ENCODE results near the gene BCL2L1.
A peak's percentile ranks its signal among the peaks of the same experiment; 100 is the strongest.

The BCL2L1 gene

DNA sequence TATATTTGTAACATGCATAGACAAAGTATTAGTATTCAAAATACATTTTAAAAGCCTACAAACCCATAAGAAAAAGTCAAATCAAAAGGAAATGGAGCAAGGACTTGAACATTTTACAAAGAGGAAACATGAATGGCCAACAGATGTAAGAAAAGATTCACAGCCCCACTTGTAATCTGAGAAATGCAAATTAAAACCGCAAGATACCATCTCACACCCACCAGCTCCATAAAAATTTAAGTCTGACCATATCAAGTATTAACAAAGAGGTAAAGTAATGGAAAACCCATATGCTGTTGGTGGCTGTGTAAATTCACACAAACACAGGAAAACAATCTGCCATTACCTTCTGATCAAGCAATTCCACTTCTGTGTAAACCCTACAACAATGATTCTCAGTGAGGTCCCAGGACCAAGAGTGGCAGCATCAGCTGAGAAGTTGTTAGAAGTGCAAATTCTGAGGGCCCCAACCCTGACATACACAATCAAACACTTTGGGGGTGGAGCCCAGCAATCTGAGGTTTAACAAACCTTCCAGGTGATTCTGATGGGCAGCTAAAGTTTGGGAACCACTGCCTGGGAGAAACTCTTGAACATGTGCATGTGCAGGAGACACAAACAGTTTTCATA lies 30.9 kb downstream of the BCL2L1 start:
- DNase-seq, result no peak

DNA sequence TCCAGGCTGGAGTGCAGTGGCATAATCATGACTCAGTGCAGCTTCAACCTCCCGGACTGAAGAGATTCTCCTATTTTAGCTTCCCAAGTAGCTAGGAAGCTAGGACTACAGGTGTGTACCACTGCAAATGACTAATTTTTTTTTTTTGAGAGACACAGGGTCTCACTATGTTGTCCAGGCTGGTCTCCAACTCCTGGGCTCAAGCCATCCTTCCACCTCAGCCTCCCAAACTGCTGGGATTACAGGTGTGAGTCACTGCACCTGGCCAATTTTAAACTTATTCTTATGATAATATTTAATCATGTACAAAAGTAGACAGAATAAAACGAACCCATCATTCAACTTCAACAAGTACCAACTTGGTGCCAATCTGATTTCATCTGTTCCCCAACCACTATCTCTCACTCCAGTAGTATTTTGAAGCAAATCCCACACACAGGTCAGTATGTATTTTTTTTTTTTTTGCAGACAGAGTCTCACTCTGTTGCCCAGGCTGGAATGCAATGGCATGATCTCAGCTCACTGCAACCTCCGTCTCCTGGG lies 32.5 kb downstream of the BCL2L1 start:
- DNase-seq, result no peak

DNA sequence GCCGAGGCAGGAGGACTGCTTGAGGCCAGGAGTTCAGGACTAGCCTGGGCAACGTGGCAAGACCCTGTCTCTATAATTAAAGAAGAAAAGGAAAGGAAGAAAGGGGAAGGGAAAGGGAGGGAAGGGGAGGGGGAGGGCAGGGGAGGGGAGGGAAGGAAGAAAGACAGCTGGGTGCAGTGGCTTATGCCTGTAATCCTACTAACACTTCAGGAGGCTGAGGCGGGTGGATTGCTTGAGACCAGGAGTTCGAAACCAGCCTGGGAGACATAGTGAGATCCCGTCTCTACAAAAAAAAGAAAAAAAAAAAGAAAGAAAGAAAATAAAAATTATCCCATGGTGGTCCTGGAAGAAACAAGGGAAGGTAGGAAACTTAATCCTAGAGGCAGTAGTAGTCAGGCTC lies 33.5 kb downstream of the BCL2L1 start:
- no peak for DNase-seq

DNA sequence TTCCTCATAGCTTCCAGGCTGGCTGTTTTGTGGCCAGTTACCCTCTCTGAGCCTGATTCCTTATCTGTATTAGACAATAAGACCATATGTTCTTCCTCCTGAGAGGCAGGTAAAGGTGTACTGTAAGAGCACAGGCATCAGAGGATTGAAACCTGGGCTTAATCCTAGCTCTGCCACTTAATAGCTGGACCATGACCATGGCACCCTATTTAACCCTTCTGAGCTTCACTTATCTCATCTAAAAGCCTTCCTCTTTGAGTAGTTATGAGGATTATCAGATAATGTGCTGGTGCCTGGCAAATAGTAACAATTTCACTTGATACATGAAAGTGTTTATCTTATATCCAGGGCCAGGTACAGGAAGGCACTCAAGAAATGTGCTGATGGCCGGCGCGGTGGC lies 34.9 kb downstream of the BCL2L1 start:
- no peak for DNase-seq

DNA sequence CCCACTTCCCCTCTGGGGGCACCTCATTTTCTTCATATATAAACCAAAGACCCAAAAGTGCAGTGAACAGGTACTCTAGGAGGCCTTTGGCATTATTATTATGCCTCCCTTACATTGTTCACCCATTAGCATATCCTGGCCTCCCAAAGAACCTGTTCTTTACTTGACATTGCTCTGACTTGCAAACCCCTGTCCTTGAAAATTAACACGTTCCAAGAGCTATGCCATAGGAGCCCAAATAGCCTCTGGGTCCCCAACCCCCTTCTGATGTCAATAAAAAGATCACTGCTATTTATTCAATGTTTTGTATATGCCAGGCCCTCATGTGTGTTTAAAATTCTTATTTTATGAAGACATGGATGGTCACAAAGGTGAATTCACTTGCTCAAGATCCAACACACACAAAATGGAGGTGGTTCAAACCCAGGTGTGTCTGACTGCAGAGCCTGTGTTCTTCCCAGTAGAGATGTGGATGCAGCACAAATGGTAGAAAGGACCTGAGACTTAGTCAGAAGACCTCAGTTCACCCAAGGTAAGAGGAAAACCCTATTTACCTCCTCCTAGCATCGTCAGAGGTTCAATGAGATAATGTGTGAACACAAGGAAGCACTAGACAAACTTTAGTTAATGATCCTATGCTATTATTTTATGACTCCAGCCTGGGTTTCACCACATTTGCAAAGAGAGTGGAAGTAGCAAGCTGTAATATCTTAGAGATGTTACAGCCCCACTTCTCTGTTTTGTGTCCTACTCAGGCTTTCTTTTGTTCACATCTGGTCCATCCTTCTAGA lies 36.6 kb downstream of the BCL2L1 start:
- no peak for DNase-seq

DNA sequence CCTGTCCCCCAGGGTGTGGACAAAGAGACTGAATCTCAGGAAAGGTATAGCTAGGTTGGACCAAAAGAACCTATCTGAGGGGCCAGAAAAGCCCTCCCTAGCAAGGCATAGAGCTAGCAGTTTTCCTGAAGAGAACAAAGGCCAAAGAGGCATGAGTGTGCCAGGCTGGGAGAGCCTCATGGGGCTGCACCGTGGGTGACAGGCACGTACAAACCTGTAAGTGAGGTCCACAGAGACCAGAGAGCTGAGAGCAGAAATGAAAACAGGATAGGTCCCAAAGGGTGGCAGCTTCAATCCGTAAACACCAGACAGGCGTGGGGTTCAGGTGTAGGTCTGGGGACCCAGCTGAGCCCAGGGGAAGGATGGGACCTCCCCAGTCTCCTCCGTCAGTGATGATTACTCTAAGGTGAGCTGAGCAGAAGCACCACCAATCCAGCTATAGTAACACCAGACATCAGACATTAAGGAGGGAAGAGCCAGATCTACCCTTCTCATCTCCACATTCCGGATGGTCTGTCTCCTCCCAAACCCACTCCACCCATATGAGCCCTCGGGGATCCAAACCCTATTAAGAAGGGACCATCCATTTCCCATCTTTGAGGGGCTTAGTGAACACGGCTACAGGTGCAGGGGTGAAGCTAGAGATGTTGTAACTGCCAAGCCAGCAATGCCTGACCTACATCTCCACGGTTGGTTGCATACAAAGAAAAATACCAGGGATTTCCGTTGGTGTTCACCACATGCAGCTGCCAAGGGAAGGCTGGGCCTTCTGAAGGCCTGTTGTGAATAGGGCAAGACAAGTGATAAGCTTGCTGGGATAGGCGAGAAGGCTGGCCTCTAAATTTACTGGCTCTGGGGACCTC lies 38.3 kb downstream of the BCL2L1 start:
- DNase-seq, result peak; percentile 43

DNA sequence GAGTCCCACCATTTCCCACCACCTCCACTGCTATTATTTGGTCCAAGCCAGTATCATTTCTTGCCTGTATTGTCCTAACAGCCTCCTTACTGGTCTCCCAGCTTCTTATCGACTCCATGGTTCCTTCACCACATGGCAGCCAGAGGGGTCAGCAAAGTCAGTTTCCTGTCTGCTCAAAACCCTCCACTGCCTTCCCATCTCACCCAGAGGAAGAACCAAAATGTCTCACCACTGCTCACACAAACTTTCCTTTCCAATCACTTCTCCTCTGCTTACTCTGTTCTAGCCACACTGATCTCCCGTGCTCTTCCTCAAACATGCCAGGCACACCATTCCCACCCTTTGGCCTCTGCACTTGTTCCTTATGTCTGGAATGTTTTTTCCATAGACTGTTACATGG lies 39.7 kb downstream of the BCL2L1 start:
- no peak for DNase-seq

DNA sequence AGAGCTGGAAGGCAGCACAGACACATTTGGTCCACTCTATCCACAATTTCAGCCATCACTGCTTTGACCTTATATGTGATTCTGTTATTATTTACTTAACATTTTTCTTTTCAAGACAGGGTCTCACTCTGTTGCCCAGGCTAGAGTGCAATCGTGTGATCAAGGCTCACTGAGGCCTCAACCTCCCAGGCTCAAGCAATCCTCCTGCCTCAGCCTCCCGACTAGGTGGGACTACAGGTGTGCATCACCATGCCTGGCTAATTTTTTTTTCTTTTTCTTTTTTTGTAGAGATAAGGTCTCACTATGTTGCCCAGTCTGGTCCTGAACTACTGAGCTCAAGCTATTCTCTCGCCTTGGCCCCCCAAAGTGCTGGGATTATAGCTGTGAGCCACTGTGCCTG lies 40.3 kb downstream of the BCL2L1 start:
- no peak for DNase-seq

DNA sequence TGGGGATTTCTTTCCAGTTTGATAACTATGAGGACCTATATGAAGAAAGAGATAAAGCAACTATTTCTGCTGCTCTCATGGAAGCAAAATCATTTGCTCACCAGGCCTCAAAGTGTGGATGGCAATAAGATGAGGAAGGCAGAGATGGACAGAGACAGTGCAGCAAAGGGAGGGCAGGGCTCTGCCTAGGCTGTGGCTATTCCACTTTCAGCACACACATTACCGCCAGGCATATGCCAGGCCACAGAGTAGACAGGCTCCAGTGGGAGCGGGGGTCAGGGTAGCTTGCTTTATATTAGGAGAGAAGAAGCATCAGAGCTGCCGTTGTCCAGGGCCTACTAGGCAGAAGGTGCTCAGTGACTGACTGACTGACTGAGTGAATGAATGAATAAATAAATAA lies 40.9 kb downstream of the BCL2L1 start:
- no peak for DNase-seq

DNA sequence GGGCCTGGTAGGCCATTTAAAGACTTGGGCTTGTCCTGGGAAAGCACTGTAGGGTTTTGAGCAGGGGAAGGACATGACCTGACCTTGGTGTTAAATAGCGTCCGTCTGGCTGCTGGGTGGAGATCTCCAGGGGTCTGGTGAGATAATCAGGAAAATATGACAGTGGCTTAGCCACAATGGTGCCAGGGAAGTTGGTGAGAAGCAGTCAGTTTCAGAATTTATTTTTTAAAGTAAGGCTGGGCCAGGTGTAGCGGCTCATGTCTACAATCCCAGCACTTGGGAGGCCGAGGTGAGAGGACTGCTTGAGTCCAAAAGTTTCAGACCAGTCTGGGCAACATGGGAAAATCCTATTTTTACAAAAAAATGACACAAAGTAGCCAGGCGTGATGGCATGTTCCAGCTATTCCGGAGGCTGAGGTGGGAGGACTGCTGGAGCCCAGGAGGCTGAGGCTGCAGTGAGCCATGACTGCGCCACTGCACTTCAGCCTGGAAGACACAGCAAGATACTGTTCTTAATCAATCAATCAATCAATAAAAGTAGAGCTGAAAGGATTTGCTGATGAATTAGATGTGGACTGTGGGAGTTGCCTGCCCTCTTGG lies 41.4 kb downstream of the BCL2L1 start:
- DNase-seq, result no peak

DNA sequence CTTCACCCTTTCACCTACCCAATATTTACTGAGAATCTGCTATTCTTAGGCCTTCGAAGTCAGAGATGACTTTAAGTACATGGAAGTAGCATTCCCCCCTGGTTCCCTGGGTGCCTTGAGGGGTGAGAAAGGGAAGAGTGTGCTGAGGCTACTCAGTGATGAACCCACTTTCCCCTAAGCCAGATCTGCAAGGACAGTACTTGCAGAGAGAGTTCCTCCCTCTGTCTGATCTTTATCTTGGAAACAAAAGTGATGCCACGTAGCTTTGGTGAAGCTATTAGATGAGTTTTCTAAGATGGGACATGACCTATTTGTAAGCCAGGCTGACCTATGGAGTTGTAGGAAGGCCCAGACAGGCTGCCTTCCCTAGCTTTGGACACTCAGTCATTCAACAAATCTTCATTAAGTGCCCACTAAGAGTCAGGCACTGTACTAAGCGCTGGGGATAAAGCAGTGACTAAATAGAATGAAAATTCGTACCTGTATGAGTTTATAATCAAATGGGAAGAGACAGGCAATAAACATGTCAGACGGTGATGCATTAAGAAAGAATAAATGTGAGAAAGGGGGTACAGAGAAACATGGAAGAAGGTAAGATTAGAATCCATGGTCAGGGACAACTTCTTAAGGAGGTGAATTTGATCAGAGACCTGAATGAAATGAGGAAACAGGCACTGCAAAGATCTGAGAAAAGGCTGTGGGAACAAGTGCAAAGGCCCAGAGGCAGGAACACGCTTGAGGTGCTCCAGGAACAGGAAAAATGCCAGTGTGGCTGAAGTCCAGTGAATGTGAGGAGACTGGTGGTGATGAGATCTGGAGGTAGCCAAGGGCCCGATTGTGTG lies 42.2 kb downstream of the BCL2L1 start:
- no peak for DNase-seq

DNA sequence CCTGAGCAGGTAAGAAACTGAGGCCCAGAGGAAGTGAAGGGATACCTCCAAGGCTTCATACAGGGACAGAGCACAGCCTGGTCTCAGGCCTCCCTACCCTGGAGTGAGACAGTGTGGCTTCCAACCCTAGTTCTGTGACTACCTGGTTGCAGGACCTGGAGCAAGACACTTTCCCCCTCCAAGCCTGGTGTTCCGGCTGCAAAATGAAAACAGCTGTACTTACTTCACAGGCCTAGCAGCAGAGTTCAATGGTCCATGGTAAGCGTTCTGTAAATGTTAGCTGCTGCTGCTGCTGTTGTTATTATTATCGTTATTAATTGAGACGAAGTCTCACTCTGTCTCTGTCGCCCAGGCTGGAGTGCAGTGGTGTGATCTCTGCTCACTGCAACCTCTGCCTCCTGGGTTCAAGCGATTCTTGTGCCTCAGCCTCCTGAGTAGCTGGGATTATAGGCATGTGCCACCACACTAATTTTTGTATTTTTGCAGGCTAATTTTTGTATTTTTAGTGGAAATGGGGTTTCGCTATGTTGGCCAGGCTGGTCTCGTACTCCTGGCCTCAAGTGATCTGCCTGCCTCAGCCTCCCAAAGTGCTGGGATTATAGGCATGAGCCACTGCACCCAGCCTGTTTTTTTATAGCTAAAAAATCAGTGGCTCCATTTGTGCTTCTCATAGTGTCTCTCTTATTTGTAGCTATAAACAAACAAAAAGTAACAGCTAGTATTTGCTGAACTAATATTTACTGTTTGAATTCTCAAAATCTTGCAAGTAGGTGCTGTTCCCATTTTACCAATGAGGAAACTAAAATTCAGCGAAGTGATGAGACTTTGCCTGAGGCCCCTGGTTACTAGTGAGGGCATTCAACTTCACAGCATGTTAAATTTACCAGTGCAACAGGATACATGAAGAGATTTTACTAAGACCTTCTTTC lies 43.0 kb downstream of the BCL2L1 start:
- no peak for DNase-seq

DNA sequence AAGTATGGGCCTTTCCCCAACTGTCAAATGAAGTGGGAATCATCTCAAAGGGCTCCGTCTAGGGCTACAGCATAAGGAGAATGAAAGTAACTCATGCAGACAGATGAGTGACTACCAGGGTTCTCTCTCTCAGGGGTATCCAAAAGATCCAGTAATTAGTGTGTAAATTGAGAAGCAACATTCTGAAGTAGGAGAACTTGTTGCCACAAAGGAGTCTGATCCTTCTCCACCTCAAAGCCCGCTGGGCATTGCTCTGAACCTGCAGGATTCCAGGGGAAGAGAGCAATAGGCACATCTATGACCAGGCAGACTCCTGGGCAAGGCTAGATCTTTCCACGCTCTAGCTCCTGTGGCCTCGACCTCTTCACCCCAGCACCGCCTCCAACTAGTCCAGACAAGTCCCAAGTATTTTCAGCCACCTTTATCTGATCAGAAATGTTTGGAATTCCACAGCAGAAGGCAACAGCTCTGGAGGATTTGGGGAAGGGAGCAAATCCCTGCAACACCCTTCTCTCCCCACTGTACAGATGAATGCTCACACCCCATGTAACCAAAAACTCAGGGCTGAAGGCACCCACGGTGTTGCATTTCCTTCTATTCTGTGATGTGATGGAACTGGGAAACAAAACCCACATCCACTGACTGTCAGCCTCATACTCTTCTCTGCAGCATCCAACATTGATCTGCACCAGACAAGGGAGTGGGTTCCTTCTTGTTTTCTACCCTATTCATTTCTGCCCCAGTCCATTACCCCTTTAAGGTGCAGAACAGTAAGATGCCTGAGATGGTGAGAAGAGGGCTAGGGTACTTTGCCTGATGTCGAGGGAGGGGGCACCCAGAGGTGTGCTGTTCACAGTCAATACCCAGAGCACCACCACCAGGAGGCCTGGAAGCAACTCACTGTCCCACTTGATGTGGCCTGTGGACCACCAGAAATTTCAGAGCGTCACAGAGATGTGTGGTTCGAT lies 44.0 kb downstream of the BCL2L1 start:
- DNase-seq, result no peak

DNA sequence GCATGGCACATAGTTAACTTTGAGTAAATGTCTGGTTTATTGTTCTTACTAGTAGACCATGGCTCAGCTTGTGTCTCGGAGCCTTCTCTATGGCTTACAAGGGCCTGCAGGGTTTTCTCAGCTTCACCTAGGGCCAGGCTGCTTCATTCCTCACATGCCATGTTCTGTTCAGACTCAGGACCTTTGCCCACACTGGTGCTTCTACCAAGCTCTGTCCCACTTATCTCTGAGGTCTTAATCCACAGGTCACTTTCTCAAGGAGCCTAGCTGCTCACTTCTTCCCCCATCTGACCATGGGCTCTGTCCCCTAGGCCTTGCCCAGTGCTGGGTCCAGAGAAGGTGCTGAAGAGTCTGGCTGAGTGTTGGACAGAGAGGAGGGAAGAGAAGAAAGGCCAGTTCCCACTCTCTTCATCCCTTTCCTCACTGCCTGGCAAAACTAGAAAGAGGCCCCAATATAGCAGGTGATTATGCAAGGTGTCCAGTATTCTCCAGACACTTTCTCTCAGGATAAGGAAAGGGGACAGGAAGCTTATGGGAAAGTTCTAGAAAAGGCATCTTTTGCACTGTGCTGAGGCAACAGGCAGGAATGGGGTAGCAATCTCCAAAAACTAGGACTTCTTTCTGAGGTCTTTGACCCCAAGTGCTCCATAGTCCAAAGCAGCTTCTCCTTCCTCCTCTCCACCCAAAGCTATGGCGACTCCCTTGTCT lies 45.0 kb downstream of the BCL2L1 start:
- DNase-seq, result no peak

DNA sequence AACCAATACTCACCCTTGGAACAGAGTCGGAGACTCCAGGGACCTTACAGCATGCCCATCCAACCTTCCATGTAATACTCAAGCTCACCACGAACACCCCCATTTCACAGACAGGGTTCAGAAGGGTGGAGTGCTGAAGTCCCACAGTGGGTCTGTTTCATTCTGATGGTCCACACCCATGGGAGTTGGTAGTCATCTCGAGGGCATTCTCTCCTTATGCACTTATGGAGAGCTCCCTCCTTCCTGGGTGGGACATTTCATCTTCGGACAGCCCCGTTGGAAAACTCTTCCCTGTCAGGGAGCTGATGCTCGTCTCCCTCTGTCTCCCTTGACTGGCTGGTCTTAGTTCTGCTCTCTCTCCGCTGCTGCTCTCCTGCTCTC lies 46.1 kb downstream of the BCL2L1 start:
- no peak for DNase-seq

DNA sequence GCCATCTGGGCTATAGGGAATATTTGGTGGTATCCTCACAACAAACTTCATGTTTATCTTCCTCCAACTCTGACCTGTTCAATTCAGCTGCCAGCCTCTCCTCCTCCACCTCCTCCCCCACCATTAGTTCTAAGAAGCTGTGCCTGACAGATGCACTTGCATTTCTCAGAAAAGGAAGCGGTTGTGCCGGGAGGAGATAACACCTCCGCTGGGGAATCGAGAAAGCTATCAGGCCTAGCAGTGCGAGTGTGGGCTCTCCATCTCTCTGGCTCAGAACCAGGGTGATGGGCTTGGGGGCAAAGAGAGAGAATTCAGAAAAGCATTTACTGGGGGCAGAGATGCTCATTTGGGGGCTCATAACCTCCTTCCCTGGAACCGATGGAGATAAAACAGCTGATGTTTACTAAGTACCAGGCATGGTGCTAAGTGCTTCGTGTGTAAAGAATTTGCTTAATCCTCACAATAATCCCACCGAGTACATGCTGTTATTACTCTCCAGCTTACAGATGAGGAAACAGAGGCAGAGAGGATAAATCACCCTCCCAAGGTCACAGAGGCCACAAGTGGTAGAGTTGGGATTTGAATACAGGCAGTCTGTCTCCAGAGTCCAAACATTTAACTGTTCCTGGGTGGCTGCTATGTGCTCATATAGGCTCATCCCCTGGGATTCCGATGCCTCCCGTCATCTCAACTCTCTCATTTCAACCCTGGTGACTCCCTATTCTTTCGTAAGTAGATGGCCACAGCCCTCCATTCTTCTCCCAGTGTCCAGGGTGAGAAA lies 46.6 kb downstream of the BCL2L1 start:
- DNase-seq, result peak; percentile 86

DNA sequence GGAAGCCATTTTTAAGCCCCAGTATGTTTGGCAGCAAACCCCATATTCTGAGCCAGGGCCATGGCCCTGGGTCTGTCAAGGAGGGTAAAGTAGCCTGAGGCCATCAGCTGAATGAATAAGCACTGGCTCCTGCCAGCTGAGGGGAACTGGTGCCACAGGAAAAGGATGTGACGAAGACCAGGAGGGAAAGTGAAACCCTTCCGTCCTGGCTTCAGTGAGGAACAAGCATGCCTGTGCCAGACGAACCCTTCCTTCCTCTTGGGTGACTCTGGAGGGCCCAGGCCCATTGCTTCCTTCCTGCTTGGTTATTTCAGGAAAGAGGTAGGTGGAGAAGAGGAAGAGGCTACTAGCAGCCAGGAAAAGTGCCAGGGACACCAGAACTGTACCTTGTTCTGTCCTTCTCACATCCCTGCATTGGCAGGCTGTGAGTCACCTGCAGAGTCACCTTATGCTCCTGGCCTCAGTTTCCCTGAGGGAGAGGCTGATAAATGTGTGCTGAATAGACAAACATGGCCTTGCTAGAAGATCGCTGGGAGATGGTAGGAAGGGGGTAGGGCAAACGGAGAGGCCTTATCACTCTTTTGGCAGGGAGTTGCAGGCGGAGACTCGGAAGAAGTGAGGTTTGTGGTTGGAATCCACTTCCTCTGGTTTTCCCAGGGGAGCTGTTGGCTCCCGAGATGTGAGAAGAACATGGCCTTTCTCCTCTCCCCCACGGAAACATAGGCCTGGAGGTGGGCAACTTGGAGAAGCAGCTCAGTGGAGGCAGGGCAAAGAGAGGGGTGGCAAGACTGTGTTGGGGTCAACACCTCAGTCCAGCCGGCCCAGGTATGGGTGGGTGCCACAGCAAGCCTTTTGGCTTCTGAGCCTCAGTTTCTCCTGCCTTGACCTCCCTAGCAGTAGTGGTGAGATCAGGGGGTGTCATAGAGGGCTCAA lies 47.5 kb downstream of the BCL2L1 start:
- peak; percentile 80 for DNase-seq

Data from CD4-positive, alpha-beta T cell treated with Interleukin-21 for 1 hour (primary cell).